ENCODE results near the gene RNF126.
"Not testable (repeated sequence)": the region's sequence is repeated elsewhere in the genome, so short reads cannot be mapped to it uniquely, and the experiment has no call there.

RNF126 gene

DNA sequence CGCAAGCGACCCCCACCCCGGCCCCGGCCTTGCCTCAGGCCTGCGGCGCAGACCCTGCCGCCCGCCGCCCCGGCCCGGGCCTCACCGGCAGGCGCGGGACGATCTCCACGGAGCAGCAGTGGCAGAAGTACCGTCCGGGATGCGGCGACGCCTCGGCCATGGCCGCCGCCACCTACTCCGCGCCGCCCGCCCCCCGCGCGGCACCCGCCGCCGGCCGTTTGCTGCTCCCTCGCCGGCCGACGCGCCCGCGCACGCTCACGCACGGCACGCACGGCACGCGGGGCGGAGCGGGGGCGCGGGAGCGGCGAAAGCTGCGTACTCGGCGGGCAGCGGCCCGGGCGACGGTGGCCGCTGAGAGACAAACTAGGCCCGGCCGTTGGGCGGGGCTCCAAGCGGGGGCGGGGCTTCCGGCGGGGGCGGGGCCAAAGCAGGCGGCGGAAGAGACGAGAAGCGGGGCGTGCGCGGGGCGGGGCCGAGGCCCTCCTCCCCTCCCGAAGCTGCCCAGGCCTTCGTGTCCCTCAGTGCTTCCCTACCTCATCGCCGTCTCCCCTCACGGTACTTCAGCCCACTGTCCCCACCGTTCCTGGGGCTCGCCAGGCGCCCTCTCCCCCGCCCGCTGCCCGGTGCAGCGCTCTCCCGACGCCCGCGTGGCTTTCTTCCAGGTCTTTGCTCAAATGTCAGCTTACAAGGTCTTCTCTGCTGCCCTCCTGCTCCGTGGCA, at the start of gene RNF126:
Gene RNF126, minus strand, starts transcription at position 253 of the 720 bp plus-strand sequence. Its CDS starts 93 bp downstream, at position 160.
- DNase-seq: peak; percentile 48

DNA sequence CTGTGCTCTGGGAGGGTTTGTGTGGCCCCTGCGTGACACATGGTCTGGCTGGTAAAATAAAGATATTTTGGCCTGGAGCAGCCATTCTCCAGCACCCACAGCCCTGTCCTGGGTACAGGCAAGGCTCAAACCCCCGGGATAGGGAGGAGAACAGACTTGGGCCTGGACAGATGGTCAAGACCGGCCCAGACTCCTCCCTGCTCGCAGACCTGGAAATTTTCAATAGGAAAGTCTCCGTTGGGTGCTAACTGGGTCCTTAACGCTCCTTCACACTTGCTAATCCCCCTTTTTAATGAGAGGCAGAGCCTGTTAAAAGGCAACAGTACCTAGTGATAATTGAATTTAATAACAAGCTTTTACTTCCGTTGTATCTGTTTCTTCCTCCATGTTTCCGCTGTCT, 48.2 kb upstream of the RNF126 start:
- peak; percentile 88 for DNase-seq

DNA sequence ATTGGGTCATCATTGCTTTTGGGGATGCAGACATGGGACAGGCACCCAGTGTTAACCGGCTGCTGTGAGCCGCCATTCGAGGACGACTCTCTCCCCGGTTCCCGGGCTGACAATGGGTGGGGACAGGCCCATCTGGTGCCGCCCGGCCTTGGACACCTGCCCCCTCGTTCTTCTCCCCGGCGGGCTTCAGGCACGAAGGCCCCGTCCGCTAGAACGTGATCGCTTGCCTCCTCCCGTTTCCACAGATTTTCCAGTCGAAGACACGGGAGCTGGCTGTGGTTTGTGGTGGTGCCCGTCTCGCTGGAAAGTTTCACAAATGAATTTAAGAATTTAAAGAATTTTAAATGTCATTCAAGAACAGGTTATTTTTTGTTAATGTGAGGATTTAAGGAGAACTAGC, 47.8 kb upstream of the RNF126 start:
- peak; percentile 23 for DNase-seq

DNA sequence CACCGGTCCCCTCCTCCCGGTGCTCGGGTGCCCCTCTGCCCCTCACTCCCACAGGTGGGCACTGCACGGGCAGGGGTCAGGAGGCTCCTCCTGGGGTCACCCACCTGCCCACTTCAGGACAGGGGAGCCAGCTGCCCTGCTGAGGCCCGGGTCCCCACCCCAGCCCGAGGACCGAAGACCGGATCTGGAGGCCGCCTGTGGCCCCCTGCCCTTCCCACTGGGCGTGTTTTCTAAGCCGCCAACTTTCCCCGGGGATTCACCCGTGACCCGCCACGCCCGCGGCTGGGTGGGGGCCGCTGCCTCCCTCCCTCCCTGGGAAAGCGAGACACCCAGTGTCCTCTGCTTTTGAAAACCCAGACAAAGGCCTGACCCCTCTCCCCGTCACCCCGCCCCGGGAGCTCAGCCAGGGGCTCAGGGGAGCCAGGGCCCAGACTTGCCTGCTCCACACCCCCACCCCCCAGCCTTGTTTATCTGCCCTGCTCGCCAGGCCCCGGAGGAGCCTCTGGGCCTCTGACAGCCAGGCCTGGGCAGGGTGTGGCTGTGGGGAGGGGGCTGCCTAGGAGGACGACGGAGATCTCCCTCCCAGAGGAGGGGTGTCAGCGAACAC, 47.1 kb upstream of the RNF126 start:
- DNase-seq: no peak

DNA sequence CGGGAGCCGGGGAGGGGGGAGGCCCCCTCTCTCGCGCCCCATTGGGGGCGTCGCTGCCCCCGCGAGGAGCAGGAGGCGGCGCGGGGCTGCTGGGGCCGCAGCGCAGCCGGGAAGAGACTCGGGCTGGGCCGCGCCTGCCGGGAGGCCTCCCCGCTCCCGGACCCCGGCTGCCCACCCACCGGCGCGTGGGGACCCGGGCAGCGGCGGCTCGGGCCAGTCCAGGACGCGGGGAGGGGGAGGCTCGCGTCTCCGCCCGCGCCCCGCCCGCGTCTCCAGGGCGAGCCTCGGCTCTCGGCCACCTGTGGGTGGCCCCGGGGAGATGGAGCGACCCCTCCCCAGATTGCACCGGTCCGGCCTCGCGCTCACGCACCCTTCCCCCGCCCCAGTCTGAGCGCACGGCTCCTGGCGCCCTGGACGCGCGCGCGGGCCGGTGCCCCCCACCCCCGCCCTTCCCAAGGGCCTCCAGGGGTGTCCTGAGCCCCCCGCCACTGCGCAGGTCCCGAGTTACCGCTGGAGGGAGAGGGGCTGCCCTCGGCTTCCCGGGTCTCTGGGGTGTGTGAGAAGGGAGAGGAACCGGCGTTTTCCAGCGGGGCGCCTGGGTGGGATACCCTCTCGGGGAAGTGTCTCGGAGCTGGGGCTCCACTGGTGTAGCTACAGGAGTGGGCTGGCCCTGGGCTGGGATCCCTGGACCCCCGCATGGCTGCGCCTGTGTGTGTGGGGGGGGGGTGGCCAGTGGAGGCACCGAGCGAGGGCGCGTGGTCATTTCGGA, 46.4 kb upstream of the RNF126 start:
- no peak for DNase-seq

DNA sequence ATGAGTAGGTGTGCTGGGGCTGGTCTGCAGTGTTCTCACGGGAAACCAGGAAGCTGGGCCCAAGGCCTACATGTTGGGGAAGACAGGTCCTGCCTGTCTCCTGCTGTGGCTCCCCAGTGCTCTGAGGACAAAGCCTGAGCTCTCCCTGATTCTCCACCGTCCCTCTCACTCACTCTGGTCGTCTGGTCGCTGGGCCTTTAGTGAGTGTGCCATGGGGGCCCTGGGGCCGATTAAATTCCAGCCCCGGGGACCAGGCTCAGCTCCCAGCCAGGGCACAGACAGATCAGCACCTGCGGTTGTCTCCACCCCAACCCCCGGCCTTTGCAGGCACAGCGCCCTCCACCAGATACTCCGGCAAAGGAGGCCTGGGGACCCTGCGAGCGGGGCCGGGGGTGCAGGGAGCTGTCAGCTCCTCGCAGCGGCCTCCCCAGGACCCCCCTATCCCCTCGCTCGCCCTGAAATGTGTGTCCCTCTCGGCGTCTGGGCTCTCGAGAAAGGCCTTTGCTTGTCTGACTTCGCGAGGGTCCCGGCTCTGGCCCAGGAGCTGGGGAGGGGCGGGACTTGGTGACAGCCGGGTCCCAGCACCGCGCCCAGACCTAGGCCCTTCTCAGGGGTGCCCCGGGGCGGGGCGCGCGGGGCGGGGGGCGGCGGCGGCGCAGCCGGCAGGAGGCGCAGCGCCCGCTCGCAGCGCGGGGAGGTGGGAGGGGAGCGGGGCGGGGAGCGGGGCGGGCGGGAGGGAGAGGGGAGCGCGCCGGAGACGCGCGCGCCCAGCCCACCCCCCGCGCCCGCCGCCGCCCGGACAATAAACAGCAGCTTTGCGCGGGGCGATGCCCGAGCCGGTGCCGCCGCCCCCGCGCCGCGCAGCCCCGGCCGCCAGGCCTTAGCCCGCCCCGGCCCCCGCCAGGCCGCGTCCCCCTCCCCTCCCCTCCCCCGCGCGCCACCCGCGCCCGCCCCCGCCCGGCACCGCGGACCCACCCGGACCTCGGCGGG, 45.4 kb upstream of the RNF126 start, which contains the start of gene PALM:
Gene PALM, plus strand, starts transcription at position 782 of the 990 bp plus-strand sequence. CDS start 212 bp downstream, outside the sequence.
- no peak for DNase-seq

DNA sequence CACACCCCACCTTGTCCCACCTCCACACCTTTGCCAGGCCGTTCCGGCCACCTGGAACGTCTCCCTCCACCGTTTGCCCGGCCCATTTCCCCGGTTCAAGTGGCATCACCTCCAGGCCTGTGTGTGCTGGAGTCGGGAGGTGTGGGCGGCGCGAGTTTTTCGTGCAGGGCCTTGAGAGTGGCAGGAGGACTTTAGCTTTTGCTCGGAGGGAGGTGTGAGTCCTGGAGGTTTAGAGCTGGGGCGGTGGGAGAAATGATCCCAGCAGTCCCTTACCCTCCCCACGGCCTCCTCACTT, 41.4 kb upstream of the RNF126 start:
- no peak for DNase-seq

DNA sequence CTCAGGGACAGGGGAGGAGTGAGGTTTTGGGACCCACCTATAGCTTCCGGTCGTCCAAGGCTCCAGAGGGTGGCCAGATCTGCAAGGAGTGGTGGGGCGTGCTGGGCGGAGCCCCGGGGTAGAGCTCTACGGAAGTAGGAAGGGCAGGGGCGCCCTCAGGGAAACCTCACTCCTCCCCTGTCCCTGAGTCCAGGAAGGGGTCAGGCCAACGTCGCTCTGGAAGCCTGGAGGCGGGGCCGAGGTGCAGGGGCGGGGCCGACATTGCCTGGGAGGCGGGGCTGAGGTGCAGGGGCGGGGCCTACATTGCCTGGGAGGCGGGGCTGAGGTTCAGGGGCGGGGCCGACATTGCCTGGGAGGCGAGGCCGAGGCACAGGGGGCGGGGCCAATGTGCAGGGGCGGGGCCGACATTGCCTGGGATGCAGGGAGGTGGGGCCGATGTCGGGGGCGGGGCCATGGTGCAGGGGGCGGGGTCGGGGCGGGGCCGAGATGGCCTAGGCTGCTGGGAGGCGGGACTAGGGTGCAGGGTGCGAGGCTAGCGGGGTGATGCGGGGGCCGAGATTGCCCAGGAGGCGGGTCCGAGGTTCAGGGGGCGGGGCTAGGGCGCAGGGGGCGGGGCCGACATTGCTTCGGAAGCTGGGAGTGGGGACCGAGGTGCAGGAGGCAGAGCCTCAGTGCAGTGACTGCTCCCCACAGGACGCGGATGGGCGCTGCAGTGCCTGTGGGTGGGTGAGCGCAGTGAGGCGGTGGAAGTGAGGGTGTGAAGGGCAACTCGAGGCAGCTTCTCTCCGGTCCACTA, 40.8 kb upstream of the RNF126 start:
- DNase-seq: no peak

DNA sequence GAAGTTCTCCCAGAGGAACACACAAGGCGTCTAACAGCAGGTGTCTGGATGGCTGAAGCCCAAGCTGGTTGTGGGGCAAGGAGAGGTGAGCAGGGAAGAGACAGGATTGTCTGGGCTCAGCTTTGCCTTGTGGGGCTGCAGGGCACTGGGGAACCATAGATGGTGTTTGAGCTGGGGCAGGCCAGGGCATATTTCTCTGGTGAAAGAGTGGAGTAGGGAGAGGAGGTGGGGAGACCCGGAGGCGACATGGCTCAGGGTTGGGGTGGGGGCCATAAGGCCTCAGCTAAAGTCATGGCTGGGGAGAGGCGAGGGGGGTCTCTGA, 40.3 kb upstream of the RNF126 start:
- DNase-seq: no peak

DNA sequence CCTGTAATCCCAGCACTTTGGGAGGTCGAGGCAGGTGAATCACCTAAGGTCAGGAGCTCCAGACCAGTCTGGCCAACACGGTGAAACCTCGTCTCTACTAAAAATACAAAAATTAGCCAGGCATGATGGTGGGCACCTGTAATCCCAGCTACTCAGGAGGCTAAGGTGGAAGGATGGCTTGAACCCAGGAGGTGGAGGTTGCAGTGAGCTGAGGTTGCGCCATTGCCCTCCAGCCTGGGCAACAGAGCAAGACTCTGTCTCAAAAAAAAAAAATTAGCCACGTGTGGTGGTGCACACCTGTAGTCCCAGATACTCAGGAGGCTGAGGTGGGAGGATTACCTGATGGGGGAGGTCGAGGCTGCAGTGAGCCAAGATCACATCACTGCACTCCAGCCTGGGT, 39.8 kb upstream of the RNF126 start:
- not testable (repeated sequence) for DNase-seq

DNA sequence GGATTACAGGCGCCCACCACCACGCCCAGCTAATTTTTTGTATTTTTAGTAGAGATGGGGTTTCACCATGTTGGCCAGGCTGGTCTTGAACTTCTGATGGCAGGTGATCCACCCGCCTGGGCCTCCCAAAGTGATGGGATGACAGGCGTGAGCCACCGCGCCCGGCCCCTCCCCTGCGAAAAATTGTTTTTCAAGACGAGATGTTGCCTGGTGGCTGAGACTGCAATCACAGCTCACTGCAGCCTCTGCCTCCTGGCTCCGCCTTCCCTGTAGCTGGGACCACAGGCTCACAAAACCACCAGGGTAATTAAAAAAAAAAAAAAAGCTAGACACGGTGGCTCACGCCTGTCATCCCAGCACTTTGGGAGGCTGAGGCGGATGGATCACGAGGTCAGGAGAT, 36.9 kb upstream of the RNF126 start:
- not testable (repeated sequence) for DNase-seq

DNA sequence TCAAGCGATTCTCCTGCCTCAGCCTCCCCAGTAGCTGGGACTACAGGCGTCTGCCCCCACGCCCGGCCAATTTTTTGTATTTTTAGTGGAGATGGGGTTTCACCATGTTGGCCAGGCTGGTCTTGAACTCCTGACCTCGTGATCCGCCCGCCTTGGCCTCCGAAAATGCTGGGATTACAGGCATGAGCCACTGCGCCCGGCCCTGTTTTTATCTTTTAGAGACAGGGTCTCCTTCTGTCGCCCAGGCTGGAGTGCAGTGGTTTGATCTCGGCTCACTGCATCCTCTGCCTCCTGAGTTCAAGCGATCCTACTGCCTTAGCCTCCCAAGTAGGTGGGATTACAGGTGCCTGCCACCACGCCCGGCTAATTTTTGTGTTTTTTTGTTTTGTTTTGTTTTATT, 35.5 kb upstream of the RNF126 start:
- DNase-seq: not testable (repeated sequence)

DNA sequence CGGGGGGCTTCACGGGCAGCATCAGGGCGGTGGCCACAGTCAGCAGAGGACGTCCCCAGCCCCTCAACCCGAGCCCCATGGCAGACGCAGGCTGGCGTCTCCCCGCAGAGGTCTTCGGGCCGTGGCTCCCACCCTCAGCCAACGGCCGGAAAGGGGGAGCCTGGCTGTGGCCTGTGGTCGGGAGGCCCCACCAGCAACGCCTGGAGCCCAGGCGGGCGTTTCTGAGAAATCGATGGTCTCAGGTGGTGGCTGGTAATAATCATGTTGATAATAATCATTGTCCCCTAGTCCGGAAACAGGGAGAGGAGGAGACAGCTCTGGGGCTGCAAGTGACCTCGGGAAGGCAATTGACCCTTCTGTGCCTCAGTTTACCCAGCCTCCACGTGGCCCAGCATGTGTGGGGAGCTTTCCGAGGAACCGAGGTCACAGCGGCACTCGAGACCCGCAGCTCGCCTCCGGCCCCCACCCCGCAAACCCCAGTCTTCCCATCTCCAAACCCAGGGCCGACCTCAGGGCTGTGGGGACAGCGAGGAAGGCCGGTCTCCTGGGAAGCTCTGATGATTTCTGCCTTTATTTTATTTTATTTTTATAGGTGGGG, 32.4 kb upstream of the RNF126 start, which contains the start of gene PRSS57:
Gene PRSS57, minus strand, starts transcription at position 101 of the 598 bp plus-strand sequence. Its CDS starts 22 bp downstream, at position 79.
- DNase-seq: no peak

DNA sequence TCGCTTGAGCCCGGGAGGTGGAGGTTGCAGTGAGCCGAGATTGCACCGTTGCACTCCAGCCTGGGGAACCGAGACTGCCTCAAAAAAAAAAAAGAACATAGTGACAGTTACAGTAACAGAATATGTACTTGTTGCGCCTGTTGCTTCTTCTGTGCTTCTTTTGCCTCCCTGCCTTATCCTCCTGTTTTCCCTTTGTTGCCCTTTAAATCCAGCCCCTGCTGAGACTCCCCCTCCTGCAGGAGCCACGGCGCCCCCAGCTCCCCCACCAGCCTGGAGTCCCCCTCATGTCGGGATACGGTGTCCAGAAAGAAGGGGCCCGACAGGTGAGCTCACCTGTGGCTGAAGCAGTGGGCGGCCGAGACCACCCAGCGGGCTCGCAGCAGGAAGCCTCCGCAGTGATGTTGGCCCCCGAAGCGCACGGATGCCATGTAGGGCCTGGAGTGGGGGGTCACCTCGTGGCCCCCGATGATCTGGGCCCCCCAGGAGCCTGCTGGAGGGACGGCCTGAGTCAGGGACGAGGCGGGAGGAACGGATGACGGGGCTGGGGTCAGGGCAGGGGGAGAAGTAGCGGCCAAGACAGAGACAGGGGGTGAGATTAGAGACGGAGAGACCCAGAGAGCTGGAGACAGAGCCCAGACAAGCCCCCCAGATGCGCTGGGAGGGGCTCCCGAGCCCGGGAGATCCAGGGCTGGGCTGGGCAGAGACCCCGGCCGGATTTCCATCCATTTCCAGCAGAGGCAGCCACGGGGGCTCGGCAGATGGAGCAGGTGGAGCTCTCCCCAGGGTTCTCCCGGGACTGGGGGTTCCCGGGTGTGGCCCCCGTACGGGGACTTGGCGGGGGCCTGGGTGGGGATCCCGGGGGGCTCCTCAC, 31.7 kb upstream of the RNF126 start:
- DNase-seq: no peak

DNA sequence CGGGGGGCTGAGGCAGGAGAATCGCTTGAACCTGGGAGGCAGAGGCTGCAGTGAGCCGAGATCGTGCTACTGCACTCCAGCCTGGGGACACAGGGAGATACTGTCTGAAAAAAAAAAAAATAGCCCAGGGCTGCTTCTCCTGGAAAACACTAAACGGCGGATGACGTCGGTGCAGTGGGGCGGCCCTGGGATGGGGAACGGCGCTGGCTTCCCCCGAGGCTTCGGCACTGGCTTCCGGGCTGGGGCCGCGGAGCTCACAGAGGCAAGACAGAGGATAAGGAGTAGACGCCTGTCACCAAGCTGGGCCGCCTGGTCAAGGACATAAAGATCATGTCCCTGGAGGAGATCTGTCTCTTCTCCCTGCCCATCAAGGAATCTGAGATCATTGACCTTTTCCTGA, 27.2 kb upstream of the RNF126 start:
- DNase-seq: no peak

DNA sequence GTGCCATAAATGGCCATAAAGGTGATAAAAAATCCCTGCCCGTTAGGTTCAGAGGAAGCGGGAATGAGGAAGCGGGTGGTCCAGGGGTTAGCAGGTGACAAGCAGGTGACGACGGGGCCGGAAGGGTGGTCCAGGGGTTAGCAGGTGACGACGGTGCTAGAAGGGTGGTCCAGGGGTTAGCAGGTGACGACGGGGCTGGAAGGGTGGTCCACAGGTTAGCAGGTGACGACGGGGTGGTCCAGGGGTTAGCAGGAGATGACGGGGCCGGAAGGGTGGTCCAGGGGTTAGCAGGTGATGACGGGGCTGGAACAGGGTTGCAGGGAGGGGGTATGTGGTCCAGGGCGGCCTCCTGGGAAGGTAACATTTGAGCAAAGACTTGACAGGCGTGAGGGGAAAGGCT, 26.0 kb upstream of the RNF126 start:
- DNase-seq: no peak

DNA sequence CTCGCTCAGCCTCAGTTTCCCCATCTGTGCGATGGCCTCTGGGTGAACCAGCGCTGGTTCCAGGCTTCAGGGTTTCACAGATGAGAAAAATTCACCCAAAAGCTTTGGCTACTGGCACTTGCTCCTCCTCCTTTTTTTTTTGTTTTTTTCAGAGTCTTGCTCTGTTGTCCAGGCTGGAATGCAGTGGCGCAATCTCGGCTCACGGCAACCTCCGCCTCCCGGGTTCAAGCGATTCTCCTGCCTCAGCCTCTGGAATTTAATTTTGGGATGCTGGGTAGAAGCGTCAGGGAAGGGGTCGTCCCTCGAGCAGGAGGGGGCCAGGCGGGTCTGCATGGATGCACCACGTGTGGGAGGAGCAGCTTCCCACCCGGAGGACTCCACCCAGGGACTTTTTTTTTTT, 25.2 kb upstream of the RNF126 start:
- DNase-seq: no peak

DNA sequence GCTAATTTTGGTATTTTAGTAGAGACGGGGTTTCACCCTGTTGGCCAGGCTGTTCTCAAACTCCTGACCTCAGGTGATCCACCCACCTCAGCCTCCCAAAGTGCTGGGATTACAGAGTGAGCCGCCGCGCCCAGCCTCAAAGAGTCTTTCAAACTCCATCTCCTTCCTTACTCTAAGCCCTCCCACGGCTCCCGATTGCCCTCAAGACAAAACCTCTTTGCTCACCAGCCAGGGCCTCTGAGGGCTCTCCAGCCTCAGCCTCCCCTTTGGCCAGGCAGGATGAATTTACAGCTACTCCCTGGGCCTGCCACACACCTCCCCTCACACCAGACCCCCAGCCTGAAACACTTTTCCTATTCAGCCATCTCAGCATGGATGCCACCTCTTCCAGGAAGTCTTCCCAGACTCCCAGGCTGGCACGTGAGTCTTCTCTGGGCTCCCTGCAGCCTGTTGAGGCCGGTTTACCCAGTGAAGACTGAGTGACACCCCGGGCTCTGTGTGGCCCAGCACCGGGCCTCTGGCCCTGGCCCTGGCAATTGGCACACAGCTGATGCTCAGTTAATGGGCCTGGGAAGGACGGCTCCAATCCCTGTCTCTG, 24.7 kb upstream of the RNF126 start:
- no peak for DNase-seq

DNA sequence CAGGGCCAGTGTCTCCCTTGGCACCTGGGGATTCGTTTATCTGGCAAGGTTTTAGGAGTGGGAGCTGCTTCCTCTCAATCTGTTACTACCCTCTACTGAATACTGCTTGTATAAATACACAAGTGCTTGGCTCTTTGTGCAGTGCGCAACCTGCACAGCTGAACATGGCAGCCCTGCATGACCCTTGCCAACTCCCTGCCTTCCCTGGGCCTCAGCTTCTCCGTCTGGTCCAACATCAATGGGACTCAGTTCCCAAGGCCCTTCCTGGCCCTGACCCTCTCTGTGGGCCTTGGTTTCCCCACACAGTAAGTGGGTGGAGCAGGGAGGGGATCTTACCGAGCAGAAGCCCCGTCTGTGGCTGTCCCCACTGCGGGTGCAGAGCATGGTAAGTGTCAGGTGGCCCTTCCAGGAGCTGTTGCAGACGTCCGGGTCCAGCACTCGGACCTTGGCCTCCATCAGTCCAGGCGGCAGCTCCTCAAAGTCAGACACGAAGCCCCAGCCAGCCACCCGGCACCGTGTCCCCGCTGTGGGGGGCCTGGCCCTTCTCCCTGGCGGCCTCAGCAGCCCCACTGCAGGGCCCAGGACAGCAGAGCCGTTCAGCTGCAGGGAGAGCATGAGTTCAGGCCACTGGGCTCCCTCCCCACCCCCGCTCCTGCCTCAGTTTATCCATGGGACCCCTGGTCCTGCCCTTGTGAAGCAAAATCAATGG, 23.7 kb upstream of the RNF126 start:
- DNase-seq: no peak

Measured in NCI-H524 treated with DMSO at 0.1 percent for 48 hours (cell line).